DMS 273 (cell line): ENCODE results near the gene DOK6.

Source experiments
- DNase-seq: peaks from one replicate; lab custom pipeline; 2025; ENCODE audit not compliant: unreplicated experiment; lab: John Stamatoyannopoulos, UW

The DOK6 gene

DNA sequence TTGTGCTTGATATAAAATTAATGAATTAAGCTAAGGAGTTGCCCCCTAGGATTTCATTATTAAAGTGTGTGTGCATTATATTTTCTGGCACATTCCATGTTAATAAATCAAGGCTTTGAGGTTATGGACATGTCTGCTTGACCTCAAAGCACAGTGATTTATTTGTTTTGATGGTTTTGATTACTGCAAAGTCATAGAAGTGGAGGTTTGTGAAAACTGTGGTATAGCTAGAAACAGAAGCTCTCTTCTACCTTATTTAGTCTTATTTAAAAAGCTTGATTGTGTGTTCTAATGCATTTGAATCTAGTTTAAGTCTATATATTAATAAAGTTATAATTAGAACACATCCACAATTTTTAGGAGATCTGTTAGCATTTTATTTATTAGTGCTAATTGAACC lies 32.2 kb downstream of the DOK6 start:
- no peak for DNase-seq

DNA sequence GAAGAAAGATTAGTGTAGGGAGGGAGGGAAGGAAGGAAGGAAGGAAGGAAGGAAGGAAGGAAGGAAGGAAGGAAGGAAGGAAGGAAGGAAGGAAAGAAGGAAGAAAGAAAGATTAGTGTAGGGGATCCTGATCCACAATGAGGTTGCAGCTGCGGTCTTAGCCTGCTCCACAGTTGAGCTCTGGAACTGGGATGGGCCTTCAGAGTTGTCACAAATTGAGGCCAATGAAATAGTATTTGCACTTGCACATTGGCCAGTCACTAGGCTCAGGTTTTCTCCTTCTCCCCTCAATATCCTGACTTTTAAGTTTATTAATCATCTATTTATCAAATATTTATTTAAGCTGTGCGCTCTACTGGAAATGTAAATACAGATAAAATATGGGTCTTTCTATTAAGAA lies 34.3 kb downstream of the DOK6 start:
- DNase-seq = no peak

DNA sequence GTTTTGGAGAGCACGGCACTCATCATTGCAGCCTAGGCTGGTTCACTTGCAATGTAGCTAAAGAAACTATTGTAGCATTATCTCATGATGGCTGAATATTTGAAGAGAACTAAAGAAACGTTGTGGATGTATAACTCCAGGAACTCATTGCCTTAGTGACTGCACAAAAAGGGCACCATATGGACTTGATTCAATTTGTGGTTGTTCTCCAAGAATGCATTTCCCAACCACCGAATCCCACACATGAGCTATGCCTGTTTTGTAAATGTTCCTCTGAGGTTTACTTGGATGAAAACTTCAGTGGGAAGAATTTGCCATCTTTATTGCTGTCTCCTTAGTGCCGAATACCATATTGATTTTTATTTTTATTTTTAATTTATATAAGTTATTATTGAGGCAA lies 43.5 kb downstream of the DOK6 start:
- DNase-seq = peak; percentile 24

DNA sequence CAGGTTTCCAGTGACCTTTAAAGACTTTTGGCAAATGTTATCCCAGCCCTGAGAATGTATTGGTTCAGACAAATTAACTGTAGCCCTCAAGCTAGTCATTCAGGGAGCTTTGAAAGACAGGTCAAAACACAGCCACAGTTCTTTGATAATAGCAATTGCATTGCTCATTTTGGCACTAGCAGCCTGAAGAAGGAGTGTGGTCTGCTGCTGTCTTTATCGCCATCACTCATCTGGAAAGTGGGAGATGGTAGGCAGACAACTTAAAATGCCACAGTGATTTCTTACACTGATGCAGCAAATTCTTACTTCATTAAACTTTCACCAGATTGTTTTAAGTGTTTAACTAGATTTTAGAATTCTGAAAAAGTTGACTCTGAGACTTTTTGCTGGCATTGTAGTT lies 47.2 kb downstream of the DOK6 start:
- DNase-seq = no peak

DNA sequence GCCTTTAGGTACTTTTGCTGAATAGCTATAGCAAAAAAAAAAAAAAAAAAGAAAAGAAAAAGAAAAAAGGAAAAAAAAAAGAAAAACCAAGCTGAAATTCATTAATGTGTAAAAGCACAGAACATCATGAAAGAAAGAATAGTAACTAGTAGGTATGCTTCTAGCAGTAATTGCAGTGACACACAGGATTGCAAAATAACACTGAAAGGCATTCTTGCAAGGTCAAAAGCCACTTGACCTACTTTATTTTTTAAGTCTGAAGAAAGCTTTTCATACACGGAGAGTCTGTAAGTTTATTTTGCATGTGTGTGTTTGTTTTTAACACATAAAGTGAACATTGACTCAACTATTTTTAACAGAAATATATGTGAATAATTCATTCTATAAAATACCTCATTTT lies 54.4 kb downstream of the DOK6 start:
- DNase-seq = no peak

DNA sequence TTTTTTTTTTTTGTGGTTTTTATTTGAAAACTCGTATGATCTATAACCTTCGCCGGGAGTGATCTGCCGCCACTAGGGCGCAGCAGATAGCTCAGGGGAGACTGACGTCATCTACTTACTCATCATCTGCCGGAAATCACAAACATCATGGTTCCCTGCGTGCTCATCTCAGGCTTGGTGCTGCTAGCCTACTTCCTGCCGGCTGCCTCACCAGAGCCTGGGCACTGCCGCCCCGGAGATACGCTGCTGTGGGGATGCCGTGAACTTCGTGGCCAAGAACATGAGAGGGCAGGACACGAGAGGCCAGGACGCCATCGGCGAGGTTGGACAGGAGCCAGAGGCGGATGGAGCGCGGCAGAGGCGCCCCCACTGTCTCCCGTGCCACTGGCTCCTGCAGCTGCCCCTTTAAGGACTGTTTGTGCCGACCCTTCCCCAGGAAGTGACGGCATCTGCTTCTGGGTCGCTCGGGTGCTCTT lies 68.8 kb downstream of the DOK6 start:
- DNase-seq = peak; percentile 8

DNA sequence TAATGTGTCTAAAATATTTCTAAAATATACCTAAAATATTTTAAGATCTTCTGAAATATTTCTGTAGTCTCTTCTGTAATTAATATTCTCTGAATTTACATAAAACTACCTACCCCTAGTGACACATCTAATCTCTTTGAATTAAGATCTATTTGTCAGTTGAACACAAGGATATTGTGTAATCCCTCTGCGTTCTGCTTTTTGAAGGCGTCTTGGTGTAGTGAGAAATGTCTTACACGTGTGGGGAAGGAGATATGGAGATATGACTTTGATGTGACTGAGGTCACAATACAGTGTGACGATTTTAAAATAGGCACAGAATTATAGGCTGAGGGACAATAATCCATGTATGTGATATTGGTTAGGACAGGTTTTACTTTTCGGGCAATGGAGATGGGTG lies 79.8 kb downstream of the DOK6 start:
- no peak for DNase-seq

DNA sequence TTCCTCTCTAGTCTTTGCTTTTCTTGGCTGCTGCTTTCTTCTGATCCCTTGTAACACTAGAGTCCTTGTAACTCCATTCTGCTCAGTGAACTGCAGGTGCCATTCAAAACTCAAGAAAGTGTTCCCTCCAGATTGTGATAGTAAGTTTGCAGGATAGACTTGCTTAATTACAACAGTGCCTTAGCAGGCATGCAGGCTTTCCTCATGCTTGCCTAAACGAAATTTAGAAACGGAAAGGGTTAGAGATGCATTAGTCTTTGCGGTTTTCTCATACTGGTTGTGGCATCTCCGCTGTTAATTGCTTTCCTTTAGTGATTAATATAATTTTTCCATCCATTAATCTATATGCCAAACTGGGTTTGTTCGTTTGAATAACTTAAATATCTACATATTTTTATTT lies 82.9 kb downstream of the DOK6 start:
- DNase-seq = no peak

DNA sequence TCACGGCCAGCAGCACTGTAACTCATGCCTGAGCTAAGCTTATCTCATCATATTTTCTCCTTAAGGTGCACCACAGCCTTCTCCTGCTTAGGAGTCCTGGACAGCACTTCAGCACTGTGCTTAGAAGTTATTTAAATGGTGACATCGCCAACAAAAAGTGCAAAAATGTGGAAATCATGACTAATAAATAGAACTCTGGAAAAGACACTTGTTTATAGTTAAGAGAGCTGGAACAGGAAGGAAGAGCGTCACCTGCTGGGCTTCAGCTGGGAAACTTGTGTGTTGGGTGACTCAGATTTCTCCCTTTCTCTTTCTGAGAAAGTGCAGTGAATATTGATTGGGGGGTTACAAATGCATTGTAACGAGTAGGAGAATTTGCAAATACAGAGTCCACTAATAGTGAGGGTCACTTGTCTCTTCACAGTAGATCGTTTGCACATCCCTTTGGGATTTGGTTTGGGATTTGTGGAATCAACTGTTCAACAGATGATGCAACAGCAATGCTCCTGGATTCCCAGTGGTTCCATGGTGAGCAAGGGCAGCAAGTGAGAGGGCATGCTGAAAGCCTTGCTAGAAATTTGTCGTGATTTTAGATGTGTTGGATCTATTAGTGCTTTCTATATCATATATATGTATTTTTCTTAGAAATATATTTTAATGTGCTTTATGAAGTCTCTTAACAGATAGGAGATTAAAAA lies 84.2 kb downstream of the DOK6 start:
- DNase-seq = peak; percentile 4

DNA sequence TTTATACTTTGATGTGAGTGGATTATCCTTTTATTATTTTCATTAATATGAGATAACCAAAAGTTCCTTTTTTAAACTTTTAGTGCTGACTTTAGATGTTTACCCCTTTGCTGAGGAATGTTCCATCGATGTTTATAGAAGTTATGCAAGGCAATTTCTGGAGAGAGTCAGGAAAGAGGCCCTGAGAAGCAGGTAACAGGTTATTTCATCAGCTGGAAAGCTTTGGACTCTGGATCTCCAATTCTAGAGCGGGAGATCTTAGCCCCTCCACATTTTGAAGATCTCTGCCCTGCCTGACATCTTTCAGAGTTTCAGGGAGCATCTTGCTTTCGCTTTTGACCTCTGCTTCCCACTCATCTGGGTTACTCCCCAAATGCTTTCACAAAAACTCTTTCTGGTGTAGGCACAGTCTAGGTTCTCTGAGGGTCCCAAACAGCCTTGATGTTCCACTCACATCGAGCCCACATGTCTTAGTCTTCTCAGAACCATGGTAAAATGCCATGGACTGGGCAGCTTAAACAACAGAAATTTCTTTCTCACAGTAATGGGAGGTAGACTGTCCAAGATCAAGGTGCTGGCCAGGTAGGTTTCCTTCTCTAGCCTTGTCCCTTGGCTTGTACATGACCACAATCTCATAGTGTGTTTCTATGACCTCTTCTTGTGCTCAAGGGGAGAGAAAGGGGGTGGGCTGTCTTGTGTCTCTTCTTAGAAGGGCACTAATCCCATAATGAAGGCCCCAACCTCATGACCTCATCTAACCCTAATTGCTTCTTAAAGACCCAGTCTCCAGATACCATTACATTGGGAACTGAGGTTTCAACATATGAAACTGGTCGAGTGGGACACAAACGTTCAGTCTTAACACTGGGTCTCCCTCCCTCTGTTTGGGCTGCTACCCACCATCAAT lies 87.1 kb downstream of the DOK6 start:
- no peak for DNase-seq

DNA sequence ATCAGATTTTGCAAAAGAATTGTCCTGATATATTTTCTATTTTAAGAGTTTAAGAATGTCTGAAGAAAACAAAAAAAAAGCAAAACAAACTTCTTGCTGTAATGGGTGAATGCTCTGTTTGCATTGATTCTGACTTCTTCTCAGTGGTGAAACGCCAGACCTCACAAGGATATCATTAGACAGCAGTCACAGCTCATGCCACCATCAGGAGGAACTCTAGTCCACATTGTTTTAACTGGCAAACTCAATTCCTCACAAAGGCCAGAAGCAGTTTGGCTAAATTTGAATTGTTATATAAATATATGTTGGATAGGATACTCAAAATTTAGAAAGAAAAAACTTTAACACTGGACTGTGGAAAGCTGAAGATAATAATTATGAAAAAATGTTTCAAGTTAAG lies 89.4 kb downstream of the DOK6 start:
- DNase-seq = peak; percentile 29

DNA sequence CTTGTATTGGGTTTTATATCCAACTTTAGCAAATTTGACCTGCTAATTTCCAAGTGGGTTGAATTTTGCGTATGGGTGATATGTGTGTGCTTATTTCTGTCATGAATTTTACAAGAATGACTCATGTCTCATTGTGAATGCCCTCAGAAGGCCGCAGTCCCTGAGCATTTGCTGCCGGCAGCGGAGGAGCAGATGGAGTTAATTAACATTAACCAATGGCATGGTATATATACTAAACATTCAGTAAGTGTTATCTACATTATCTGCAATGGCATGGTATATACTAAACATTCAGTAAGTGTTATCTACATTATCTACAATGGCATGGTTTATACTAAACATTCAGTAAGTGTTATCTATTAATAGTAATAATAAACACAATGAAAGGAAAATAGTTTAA lies 90.1 kb downstream of the DOK6 start:
- DNase-seq = peak; percentile 84

DNA sequence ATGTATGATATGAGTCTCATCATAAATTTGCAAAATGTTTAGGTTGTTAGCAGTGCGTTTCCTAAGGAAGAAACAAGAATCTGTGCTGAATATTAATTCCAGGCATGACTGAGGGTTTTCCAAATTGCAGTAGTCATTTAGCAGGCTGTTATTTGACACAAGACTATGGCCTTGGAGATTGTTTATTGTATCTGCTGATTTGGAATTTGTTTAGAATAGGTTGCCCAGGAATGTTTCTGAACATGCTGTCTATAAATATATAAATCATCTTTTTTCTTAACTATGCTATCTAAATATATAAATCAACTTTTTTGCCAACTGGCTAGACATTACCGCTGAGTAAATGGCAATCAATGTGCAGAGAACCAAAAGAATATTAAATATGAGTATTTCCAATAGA lies 90.9 kb downstream of the DOK6 start:
- DNase-seq = no peak

DNA sequence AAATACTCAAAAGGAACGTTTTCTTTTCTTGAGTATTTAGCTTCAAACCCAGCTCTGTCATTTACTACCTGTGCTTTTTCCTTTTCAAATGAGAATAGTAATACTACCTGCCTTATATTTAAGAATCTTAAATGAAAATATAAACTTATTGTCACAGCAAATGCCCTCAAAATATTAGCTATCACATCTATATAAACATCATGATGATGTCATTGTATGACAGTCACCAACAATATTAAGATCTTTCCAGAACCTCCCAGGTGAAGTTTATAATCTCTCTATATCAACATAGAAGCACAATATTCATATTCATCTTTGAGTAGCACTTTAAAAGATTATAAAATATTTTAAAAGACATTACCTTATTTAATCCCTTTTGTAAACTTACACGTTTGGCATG lies 92.2 kb downstream of the DOK6 start:
- DNase-seq = no peak

DNA sequence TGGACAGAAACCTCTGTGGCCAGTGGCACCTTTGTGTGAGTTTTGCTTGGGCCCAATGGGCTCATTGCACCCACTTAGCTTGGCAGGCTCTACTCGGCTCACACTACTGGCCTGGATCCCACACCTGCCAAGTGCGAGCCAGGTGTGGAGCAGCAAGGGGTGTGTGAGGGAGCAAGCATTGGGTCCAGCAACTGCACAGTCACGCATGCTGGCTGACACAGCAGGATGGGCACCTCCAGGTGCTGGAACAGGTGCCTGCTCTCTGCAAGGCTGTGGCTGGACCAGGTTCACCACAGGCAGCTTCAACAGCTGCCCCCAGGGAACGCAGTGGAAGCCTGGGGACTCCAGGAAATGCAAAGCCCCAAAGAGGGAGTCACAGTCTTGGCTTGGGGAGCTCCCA lies 94.2 kb downstream of the DOK6 start:
- DNase-seq = no peak

DNA sequence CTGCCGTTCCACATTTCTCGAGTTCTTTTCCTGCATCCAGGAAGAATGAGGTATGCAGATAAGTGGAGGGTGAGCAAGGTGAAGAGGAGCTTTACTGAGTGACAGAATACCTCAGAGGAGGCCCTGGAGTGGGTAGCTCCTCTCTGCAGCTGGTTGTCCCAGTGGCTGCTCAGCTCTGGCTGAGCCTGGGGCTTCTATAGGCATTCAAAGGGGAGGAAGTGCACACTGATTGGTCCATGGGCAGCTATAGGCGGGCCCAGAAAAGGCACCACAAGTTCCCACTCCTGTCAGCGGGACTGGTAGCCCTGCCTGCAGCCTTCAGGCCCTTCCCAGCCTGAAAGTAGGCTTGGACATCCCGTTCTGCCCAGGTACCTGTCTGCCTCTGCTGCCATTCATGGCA lies 94.7 kb downstream of the DOK6 start:
- DNase-seq = no peak

DNA sequence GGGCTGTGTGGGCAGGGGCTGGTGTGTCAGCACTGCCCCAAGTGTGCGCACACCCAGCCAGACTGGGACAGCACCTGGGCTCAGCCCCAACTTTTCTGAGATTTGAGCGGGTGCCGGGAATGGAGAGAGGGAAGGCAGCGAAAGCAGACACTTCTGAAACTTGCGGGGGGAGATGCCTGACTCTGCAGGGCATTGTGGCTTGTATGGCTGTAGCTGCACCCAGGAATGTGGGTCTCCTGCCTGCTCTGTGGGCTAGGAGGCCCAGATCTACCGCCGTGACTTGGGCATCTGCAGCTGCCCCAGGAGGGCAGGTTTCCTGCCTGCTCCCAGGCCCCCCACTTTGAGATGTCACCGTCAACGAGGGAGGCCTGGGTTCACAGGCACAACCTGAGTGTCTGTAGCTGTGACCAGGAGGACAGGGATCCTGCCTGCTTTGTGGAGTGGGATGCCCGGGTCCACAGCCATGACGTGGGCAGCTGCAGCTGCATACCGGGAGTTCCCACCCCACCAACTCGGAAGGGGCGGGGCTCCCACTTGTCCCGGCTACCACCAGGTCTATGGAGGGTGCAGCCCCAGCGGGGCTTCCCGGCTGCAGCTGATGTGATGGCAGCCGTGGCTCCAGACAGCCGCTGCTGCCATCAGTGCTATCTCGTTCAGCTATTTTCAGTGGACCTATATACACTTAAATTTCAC lies 95.3 kb downstream of the DOK6 start:
- DNase-seq = no peak

DNA sequence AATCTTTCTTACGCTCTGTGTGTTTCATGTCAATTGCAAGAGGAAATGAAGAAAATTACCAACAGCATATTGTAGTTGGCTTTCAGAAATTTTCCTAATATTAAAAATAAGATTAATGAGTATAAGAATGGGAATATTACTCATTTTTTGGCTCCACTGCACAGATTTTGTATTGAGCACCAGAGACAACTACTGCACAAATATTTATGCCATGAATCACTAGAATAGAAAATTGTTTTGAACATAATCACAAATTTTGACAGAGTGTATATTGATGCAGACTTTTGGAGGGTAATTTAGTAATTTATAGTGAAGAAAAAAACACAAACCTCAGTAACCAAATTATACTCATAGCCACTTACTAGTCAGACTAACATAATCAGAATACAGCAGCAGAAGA lies 118.3 kb downstream of the DOK6 start:
- DNase-seq = no peak

DNA sequence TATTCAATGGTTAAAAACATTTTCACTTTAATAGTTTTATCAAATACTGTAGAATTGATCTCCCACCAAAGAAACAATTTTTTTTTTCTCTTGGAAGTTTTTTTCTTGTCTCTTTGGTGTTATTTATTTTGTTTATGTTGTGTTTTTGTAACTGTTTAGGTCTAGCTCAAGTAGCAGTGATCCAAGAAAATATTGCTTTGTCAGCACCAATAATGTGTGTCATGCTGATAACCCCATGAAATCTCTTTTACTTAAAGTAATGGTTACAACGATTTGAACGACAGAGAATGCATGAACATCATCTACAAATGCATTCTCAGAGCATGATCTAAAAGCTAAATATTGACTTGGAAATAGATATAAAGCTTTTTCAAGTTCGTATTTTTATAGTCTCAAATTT lies 122.9 kb downstream of the DOK6 start:
- DNase-seq = no peak

DNA sequence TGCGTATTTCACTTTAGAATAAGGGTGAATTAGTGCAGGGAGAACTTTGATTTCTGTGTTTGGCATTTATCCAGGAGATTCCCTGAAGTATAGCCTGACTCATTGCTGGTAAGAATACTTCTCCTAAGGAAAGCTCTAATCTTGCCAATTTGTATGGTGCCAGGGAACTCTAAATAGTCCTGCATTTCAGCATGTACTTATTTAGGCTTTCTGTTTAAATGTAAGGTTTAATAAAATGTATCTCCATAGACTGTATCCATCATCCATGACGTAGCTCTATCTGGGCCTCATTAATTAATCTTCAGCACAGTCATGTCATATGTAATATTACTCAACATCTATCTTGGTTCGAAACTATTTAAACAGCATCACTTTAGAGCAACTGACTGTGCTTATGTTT lies 127.7 kb downstream of the DOK6 start:
- DNase-seq = no peak

DNA sequence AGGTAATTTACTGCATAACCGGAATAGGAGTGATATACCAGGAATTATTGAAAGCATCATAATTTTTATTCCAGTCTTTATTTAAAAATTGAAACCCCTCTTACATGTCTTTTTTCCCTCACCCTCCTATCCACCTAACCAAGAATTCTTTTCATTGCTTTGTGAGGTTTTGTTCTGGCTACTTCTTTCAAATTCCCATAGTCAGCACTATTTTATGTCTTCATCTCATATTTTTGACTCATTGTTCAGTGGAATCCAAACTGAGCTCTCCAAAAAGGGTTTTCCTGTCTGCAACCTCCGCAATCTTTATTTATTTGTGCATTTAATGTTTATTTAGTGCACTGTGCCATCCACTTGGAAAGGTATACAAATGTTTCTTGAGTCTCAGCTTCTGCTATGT lies 128.5 kb downstream of the DOK6 start:
- DNase-seq = no peak

DNA sequence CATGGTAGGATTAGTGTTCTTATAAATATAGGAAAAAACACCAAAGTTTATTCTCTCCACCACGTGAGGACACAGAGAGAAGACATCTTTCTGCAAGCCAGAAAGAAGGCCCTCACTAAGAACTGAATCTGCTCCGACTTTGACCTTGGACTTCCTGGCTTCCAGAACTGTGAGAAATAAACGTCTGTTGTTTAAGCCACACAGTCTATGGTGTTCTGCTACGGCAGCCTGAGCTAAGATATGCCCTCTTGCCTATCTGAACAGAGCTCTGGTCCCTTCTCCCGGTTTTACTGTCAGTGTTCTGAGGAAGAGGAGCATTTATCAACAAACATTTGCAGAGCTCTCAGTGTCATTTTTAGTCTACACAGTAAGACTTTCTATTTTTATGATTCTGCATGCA lies 131.3 kb downstream of the DOK6 start:
- DNase-seq = no peak
